IMR-90 (cell line): ENCODE measurements around the gene SUN5. TPM values are rescaled to one million over a fixed set of nuclear protein-coding genes. Genes with fewer than 3 reads are reported as not detected.

Experiments
- ATAC-seq: fragments of 200-7000 bp; cut with Tn5 transposase; 2 replicates; pipeline ENCODE4 v1.9.1; 2020; ENCODE audit warnings: low read depth, mild to moderate bottlenecking, moderate library complexity
- BruUV-seq: library from RNA; stranded (reverse); fragments of 400-500 nt; replicated peaks from 2 replicates; lab custom pipeline; 2021; lab: Mats Ljungman, UMichigan
- CTCF ChIA-PET: fragments of 300-600 bp; formaldehyde crosslinking; extraction: SDS; loops from one replicate; lab custom pipeline; 2021; ENCODE audit warnings: antibody characterized with exemption; lab: Yijun Ruan, JAX
- POLR2A ChIA-PET: fragments of 300-600 bp; sonication (Branson Sonifier 250); formaldehyde crosslinking; loops from one replicate; lab custom pipeline; 2022; ENCODE audit warnings: antibody characterized with exemption; ENCODE audit not compliant: unreplicated experiment; lab: Charles Lee
- DNase-seq: peaks from one replicate; pipeline ENCODE4 v3.0.0; 2013
- H2AFZ ChIP-seq: replicated peaks from 2 replicates; pipeline ENCODE3; 2013; ENCODE audit warnings: low read length, mild to moderate bottlenecking; ENCODE audit not compliant: poor library complexity
- H2AK5ac ChIP-seq: 2 replicates; pipeline ENCODE4 v1.6.1; 2013; ENCODE audit warnings: low read depth, low read length, inconsistent platforms
- H2AK9ac ChIP-seq: replicated peaks from 2 replicates; pipeline ENCODE3; 2013; ENCODE audit warnings: mild to moderate bottlenecking, low read depth, low read length, moderate library complexity; ENCODE audit not compliant: poor library complexity
- H2BK120ac ChIP-seq: 2 replicates; pipeline ENCODE4 v1.6.1; 2013; ENCODE audit warnings: low read depth, low read length, inconsistent platforms
- H2BK15ac ChIP-seq: 3 replicates; pipeline ENCODE4 v1.6.1; 2013; ENCODE audit warnings: low read depth, low read length, inconsistent platforms
- H2BK20ac ChIP-seq: 2 replicates; pipeline ENCODE4 v1.6.1; 2013; ENCODE audit warnings: low read depth, mild to moderate bottlenecking, inconsistent platforms, low read length, moderate library complexity
- H2BK5ac ChIP-seq: 2 replicates; pipeline ENCODE4 v1.6.1; 2013; ENCODE audit warnings: mild to moderate bottlenecking, low read depth, low read length, inconsistent platforms; ENCODE audit not compliant: poor library complexity, severe bottlenecking
- H3K14ac ChIP-seq: replicated peaks from 2 replicates; pipeline ENCODE4 v1.6.1; 2013; ENCODE audit warnings: low read depth, low read length, inconsistent platforms
- H3K18ac ChIP-seq: 2 replicates; pipeline ENCODE4 v1.6.1; 2013; ENCODE audit warnings: low read depth, low read length, control low read depth
- H3K23ac ChIP-seq: 2 replicates; pipeline ENCODE4 v1.6.1; 2013; ENCODE audit warnings: low read depth, low read length, inconsistent platforms
- H3K27ac ChIP-seq: 2 replicates; pipeline ENCODE4 v1.5.1; 2013; ENCODE audit warnings: mild to moderate bottlenecking, control low read depth, low read length; ENCODE audit not compliant: insufficient read depth
- H3K27me3 ChIP-seq: 2 replicates; pipeline ENCODE4 v1.6.1; 2013; ENCODE audit warnings: low read length; ENCODE audit not compliant: control insufficient read depth, insufficient read depth
- H3K36me3 ChIP-seq: 2 replicates; pipeline ENCODE4 v1.6.1; 2013; ENCODE audit warnings: low read length, mixed read lengths; ENCODE audit not compliant: control insufficient read depth, insufficient read depth
- H3K4ac ChIP-seq: 2 replicates; pipeline ENCODE4 v1.6.1; 2013; ENCODE audit warnings: low read depth, low read length, inconsistent platforms
- H3K4me1 ChIP-seq: 2 replicates; pipeline ENCODE4 v1.6.1; 2013; ENCODE audit warnings: low read length, mixed read lengths; ENCODE audit not compliant: control insufficient read depth, insufficient read depth
- H3K4me2 ChIP-seq: 2 replicates; pipeline ENCODE4 v1.6.1; 2013; ENCODE audit warnings: low read depth, mild to moderate bottlenecking, control low read depth, low read length, moderate library complexity
- H3K4me3 ChIP-seq: 2 replicates; pipeline ENCODE4 v1.5.1; 2013; ENCODE audit warnings: low read depth, mild to moderate bottlenecking, control low read depth, low read length, moderate library complexity; ENCODE audit not compliant: insufficient read depth
- H3K56ac ChIP-seq: 2 replicates; pipeline ENCODE4 v1.6.1; 2013; ENCODE audit warnings: low read length, inconsistent platforms; ENCODE audit not compliant: insufficient read depth; ENCODE audit errors: extremely low read depth
- H3K79me1 ChIP-seq, 2 experiments: 2 replicates each; pipeline ENCODE4 v1.6.1; 2013; ENCODE audit warnings: low read length in 2 of 2, inconsistent platforms in 1 of 2, low read depth in 1 of 2
- H3K9ac ChIP-seq: 2 replicates; pipeline ENCODE4 v1.6.1; 2013; ENCODE audit warnings: low read depth, low read length, control low read depth
- H3K9me1 ChIP-seq: 2 replicates; pipeline ENCODE4 v1.6.1; 2013; ENCODE audit warnings: low read length, inconsistent platforms; ENCODE audit not compliant: insufficient read depth
- H3K9me3 ChIP-seq: 2 replicates; pipeline ENCODE4 v1.6.1; 2013; ENCODE audit warnings: low read length; ENCODE audit not compliant: control insufficient read depth, insufficient read depth
- H4K20me1 ChIP-seq: 2 replicates; pipeline ENCODE4 v1.6.1; 2013; ENCODE audit warnings: low read length, inconsistent platforms; ENCODE audit not compliant: insufficient read depth
- H4K5ac ChIP-seq: 2 replicates; pipeline ENCODE4 v1.6.1; 2013; ENCODE audit warnings: mild to moderate bottlenecking, low read depth, low read length, control low read depth
- H4K8ac ChIP-seq, 2 experiments: 2 replicates each; pipeline ENCODE4 v1.6.1; 2013; ENCODE audit warnings: low read depth in 2 of 2, low read length in 2 of 2, control low read depth in 1 of 2, inconsistent platforms in 1 of 2
- H4K91ac ChIP-seq: 2 replicates; pipeline ENCODE4 v1.6.1; 2013; ENCODE audit warnings: low read depth, low read length, inconsistent platforms; ENCODE audit not compliant: insufficient read depth
- CEBPB ChIP-seq: IDR thresholded peaks from 2 replicates; pipeline ENCODE4 v1.6.1; 2012; ENCODE audit warnings: low read depth, low read length, improper control_type of control experiment
- CHD1 ChIP-seq: IDR thresholded peaks from 2 replicates; pipeline ENCODE4 v1.6.1; 2012; ENCODE audit warnings: low read depth, low read length, improper control_type of control experiment
- CTCF ChIP-seq: conservative IDR thresholded peaks from 2 replicates; pipeline ENCODE4 v1.5.1; 2012; ENCODE audit warnings: mild to moderate bottlenecking, low read depth, low read length, improper control_type of control experiment
- ELK1 ChIP-seq: fragments of 150-350 bp; IDR thresholded peaks from 2 replicates; pipeline ENCODE4 v1.6.1; 2016; ENCODE audit warnings: low read depth, mild to moderate bottlenecking, low read length, moderate library complexity, borderline replicate concordance
- FOS ChIP-seq: fragments of 150-350 bp; IDR thresholded peaks from 2 replicates; pipeline ENCODE4 v1.6.1; 2016; ENCODE audit warnings: low read depth, low read length
- MAFK ChIP-seq: IDR thresholded peaks from 2 replicates; pipeline ENCODE4 v1.6.1; 2012; ENCODE audit warnings: low read depth, low read length, improper control_type of control experiment
- MXI1 ChIP-seq: IDR thresholded peaks from 2 replicates; pipeline ENCODE4 v1.6.1; 2012; ENCODE audit warnings: low read depth, mild to moderate bottlenecking, low read length, moderate library complexity, borderline replicate concordance
- NFE2L2 ChIP-seq: fragments of 150-350 bp; IDR thresholded peaks from 2 replicates; pipeline ENCODE4 v1.6.1; 2016; ENCODE audit warnings: low read depth, mild to moderate bottlenecking, low read length
- POLR2A ChIP-seq: IDR thresholded peaks from 2 replicates; pipeline ENCODE4 v1.6.1; 2012; ENCODE audit warnings: mild to moderate bottlenecking, low read depth, low read length
- RAD21 ChIP-seq: IDR thresholded peaks from 2 replicates; pipeline ENCODE4 v1.6.1; 2012; ENCODE audit warnings: low read length, improper control_type of control experiment
- RCOR1 ChIP-seq: IDR thresholded peaks from 2 replicates; pipeline ENCODE4 v1.6.1; 2012; ENCODE audit warnings: mild to moderate bottlenecking, low read length, improper control_type of control experiment; ENCODE audit not compliant: insufficient replicate concordance
- RFX5 ChIP-seq: IDR thresholded peaks from 2 replicates; pipeline ENCODE4 v1.8.0; 2012; ENCODE audit warnings: low read depth, mild to moderate bottlenecking, low read length, moderate library complexity
- SMC3 ChIP-seq: fragments of 150-350 bp; IDR thresholded peaks from 2 replicates; pipeline ENCODE4 v1.6.1; 2016; ENCODE audit warnings: low read depth, mild to moderate bottlenecking, antibody characterized with exemption, low read length, moderate library complexity
- WGBS, 2 experiments: methylation state at CpG; one replicate each; pipeline versions ENCODE4 v1.1.5 to v1.1.7; 2013; ENCODE audit warnings: missing lambda C conversion rate in 2 of 2; ENCODE audit not compliant: insufficient read length in 1 of 2; ENCODE audit errors: extremely low coverage in 2 of 2; 5-methylcytosine and 5-hydroxymethylcytosine counted together
- dilution Hi-C: fragments of 300-500 bp; cut with HindIII; formaldehyde crosslinking; loops from one replicate; pipeline ENCODE4 v1.14.3; 2018; ENCODE audit warnings: low sequenced_read_pairs; ENCODE audit not compliant: unreplicated experiment
- in situ Hi-C: fragments of 300-500 bp; cut with MboI; formaldehyde crosslinking; loops from 3 replicates; pipeline ENCODE4 v1.14.3; 2019; ENCODE audit warnings: low sequenced_read_pairs, inconsistent platforms, mixed read lengths
- intact Hi-C: fragments of 100-400 bp; cut with micrococcal nuclease; formaldehyde crosslinking; loops from 2 replicates; pipeline ENCODE4 v1.10.0; 2022
- polyA plus RNA-seq, 3 experiments: library from polyadenylated mRNA; depleted of rRNA; stranded (reverse); fragments of >200 nt; gene quantifications; 2 replicates each; pipeline ENCODE4 v1.2.3, GENCODE V29; 2012; ENCODE audit warnings: low replicate concordance in 1 of 3
- total RNA-seq: library from RNA; depleted of rRNA; stranded (reverse); fragments of >200 nt; gene quantifications from 2 replicates; pipeline ENCODE4 v1.2.3, GENCODE V29; 2012
- TF ChIP-seq, protein P1 (sequence below): fragments of 150-350 bp; IDR thresholded peaks from 2 replicates; pipeline ENCODE4 v1.6.1; 2017; ENCODE audit warnings: mild to moderate bottlenecking, antibody characterized with exemption, low read length, low read depth

The SUN5 gene
- total and polyA plus RNA-seq, 2 of the 4 experiments (the other 2 are of a cell fraction): not detected

- Histone ChIP-seq H3K9me1 (no peaks in the 10 kb centered on the region), H2BK15ac (no peak overlapping the region), H2AFZ (no peak overlapping the region), H3K56ac (no peak overlapping the region), H2AK5ac (no peak overlapping the region), H4K20me1 (no peaks in the 10 kb centered on the region), H4K5ac (no peak overlapping the region), H3K36me3 (no peaks in the 10 kb centered on the region), H3K14ac (no peak overlapping the region), H4K91ac (no peak overlapping the region), H2AK9ac (no peak overlapping the region), H4K8ac (no peak overlapping the region), H3K27ac (no peak overlapping the region), H3K4me2 (no peak overlapping the region), H3K4me1 (no peaks in the 10 kb centered on the region), H3K9me3 (no peaks in the 10 kb centered on the region), H2BK120ac (no peak overlapping the region), H2BK20ac (no peak overlapping the region), H3K9ac (no peak overlapping the region), H2BK5ac (no peak overlapping the region), H3K4me3 (no peak overlapping the region), H3K18ac (no peak overlapping the region), H3K27me3 (no peaks in the 10 kb centered on the region; the same call in 1 of the 2 replicates), H3K23ac (no peak overlapping the region), H3K4ac (no peak overlapping the region), H3K79me1 (no peaks in the 10 kb centered on the region)
- intact Hi-C loops: no loop called here
- in situ Hi-C loops: no loop called here
- dilution Hi-C loops: no loop called here
- 43% methylated on average over 5 of the region's 6 CpGs; no CpG with 5 or more reads in 1 of the 2 experiments for WGBS, 2 experiments
- ATAC-seq (no peak), DNase-seq (no peak)
- no TSS peak for BruUV-seq
- CTCF ChIA-PET: no interaction called here
- TF ChIP-seq RFX5 (no peak), CTCF (no peak), CHD1 (no peak), ELK1 (no peak), MXI1 (no peak), SMC3 (no peak), RCOR1 (no peak), CEBPB (no peak), POLR2A (no peak), RAD21 (no peak), NFE2L2 (no peak), MAFK (no peak), FOS (no peak)
- TF ChIP-seq, protein P1, sequence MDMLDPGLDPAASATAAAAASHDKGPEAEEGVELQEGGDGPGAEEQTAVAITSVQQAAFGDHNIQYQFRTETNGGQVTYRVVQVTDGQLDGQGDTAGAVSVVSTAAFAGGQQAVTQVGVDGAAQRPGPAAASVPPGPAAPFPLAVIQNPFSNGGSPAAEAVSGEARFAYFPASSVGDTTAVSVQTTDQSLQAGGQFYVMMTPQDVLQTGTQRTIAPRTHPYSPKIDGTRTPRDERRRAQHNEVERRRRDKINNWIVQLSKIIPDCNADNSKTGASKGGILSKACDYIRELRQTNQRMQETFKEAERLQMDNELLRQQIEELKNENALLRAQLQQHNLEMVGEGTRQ: no peak
- POLR2A ChIA-PET: no interaction called here
Observed at GRCh38 chr20:33034901-33035492, 30.8 kb upstream of the SUN5 start.
